Endodermal cell (in vitro differentiated cells): ENCODE data around the gene ARNT2. TPM values are rescaled to one million over a fixed set of nuclear protein-coding genes. Genes with fewer than 3 reads are reported as not detected.

ENCODE experiments used
- DNase-seq: peaks from one replicate; pipeline ENCODE4 v3.0.0-alpha.2; 2017
- H3K27ac ChIP-seq: 2 replicates; pipeline ENCODE4 v1.5.1; 2013; ENCODE audit warnings: mild to moderate bottlenecking, low read depth, low read length, moderate library complexity
- H3K27me3 ChIP-seq: 2 replicates; pipeline ENCODE4 v1.6.1; 2013; ENCODE audit warnings: mild to moderate bottlenecking, low read length, moderate library complexity; ENCODE audit not compliant: insufficient read depth, control insufficient read depth, poor library complexity, severe bottlenecking
- H3K36me3 ChIP-seq: 2 replicates; pipeline ENCODE4 v1.7.0; 2013; ENCODE audit warnings: mild to moderate bottlenecking, low read length, moderate library complexity; ENCODE audit not compliant: control insufficient read depth, insufficient read depth
- H3K4me1 ChIP-seq: one replicate; pipeline ENCODE4 v1.7.0; 2013; ENCODE audit warnings: low read length; ENCODE audit not compliant: control insufficient read depth, insufficient read depth
- H3K4me3 ChIP-seq: 2 replicates; pipeline ENCODE4 v1.5.1; 2013; ENCODE audit warnings: mild to moderate bottlenecking, low read length, moderate library complexity
- H3K9ac ChIP-seq: 2 replicates; pipeline ENCODE4 v1.6.1; 2013; ENCODE audit warnings: mild to moderate bottlenecking, low read length, moderate library complexity; ENCODE audit not compliant: poor library complexity, severe bottlenecking; ENCODE audit errors: extremely low read depth
- H3K9me3 ChIP-seq: 2 replicates; pipeline ENCODE4 v1.6.1; 2013; ENCODE audit warnings: mild to moderate bottlenecking, low read length, moderate library complexity; ENCODE audit not compliant: control insufficient read depth
- H3K27ac Mint-ChIP-seq: 2 replicates; pipeline ENCODE4 v1.8.0; 2020; ENCODE audit warnings: mixed read lengths
- H3K27me3 Mint-ChIP-seq: 2 replicates; pipeline ENCODE4 v1.8.0; 2021; ENCODE audit warnings: mild to moderate bottlenecking, mixed read lengths; ENCODE audit not compliant: insufficient read depth
- H3K36me3 Mint-ChIP-seq: 2 replicates; pipeline ENCODE4 v1.8.0; 2020; ENCODE audit warnings: low read depth, mixed read lengths
- H3K4me1 Mint-ChIP-seq: 2 replicates; pipeline ENCODE4 v1.8.0; 2020; ENCODE audit warnings: mixed read lengths
- H3K4me3 Mint-ChIP-seq: 2 replicates; pipeline ENCODE4 v1.8.0; 2020; ENCODE audit warnings: mild to moderate bottlenecking, moderate library complexity, mixed read lengths
- H3K9me3 Mint-ChIP-seq: 2 replicates; pipeline ENCODE4 v1.8.0; 2020; ENCODE audit warnings: mild to moderate bottlenecking, mixed read lengths
- CTCF ChIP-seq: fragments of 200-600 bp; sonication (generic); conservative IDR thresholded peaks from 2 replicates; pipeline ENCODE4 v1.5.0; 2021; ENCODE audit warnings: antibody characterized with exemption, mild to moderate bottlenecking
- WGBS, 2 experiments: methylation state at CpG; one replicate each; pipeline versions ENCODE4 v1.1.5 to v1.1.7; 2013; ENCODE audit warnings: missing lambda C conversion rate in 2 of 2, mixed read lengths in 1 of 2; ENCODE audit not compliant: insufficient coverage in 1 of 2, insufficient read length in 1 of 2; 5-methylcytosine and 5-hydroxymethylcytosine counted together
- total RNA-seq, 2 donors: library from RNA; stranded (reverse); fragmentation: NEBNext Ultra II Directional in 1 of 2; extraction: Animal tissue kit (Norgen Biotek cat#: 25700) in 1 of 2; gene quantifications; 2 replicates in 1 of 2; 3 replicates in 1 of 2; pipeline ENCODE4 v1.2.1, GENCODE V29; 2021

The ARNT2 gene
- total RNA-seq, 2 donors from 2014 or later, result 8.0 to 15.9 TPM

GRCh38 chr15:80487839-80488390, 83.7 kb downstream of the ARNT2 start:
- H3K4me3 ChIP-seq, result no peak overlapping the region
- Mint-ChIP-seq H3K36me3 (no peaks in the 10 kb centered on the region), H3K4me1 (peaks cover 13% of the 10 kb centered on the region), H3K27me3 (no peaks in the 10 kb centered on the region), H3K9me3 (no peaks in the 10 kb centered on the region), H3K27ac (no peak overlapping the region), H3K4me3 (no peak overlapping the region)
- no peaks in the 10 kb centered on the region for H3K4me1 ChIP-seq
- H3K36me3 ChIP-seq, result no peaks in the 10 kb centered on the region
- no peak for TF ChIP-seq CTCF
- no peak overlapping the region for H3K27ac ChIP-seq
- no peak overlapping the region for H3K9ac ChIP-seq
- no peak for DNase-seq
- H3K27me3 ChIP-seq, result no peaks in the 10 kb centered on the region
- 89 to 95% methylated on average over 2 to 4 of the region's 4 CpGs for WGBS, 2 experiments
- H3K9me3 ChIP-seq, result no peaks in the 10 kb centered on the region

DNA sequence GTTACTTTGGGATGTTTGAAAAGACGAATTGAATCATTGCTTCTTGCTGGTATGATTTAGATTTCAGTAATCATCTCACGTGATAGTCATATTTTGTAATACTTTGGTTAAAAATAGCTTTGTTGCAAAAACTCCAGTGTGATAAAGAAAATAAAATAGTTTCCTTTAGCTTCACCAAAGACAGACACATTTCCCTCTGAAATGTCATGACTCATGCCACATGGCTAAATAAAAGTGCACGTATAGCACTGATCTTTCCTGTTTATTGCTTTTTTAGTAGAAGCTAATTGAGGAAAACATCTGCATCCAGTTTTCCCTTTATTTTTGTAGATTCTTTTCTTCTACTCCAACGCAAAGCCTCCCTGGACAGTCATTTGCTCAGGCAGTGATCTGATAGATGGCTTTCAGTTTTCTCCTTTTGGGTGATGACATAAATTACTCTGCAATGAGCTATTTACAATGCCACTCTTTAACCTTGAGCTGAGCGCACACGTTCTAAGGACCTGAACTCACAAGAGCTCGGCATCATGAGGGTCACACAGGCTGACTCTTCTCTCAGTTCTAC, 84.9 kb downstream of the ARNT2 start:
- Mint-ChIP-seq H3K4me3 (no peak overlapping the region), H3K27ac (no peak overlapping the region), H3K9me3 (no peaks in the 10 kb centered on the region), H3K36me3 (no peaks in the 10 kb centered on the region), H3K4me1 (peaks cover 22% of the 10 kb centered on the region), H3K27me3 (no peaks in the 10 kb centered on the region)
- DNase-seq, result no peak
- Histone ChIP-seq H3K27ac (no peak overlapping the region), H3K4me3 (no peak overlapping the region), H3K27me3 (no peaks in the 10 kb centered on the region), H3K36me3 (no peaks in the 10 kb centered on the region), H3K9me3 (no peaks in the 10 kb centered on the region), H3K4me1 (no peaks in the 10 kb centered on the region), H3K9ac (no peak overlapping the region)
- no peak for TF ChIP-seq CTCF
- 88 to 98% methylated on average over 7 of the region's 7 CpGs for WGBS, 2 experiments

- Histone ChIP-seq H3K27ac (no peak overlapping the region), H3K27me3 (no peaks in the 10 kb centered on the region), H3K36me3 (no peaks in the 10 kb centered on the region), H3K9ac (no peak overlapping the region), H3K4me3 (no peak overlapping the region), H3K4me1 (peaks cover 6% of the 10 kb centered on the region), H3K9me3 (no peaks in the 10 kb centered on the region)
- no peaks in the 10 kb centered on the region for H3K36me3 Mint-ChIP-seq
- no peak overlapping the region for H3K27ac Mint-ChIP-seq
- H3K4me1 Mint-ChIP-seq, result peaks cover 28% of the 10 kb centered on the region
- H3K27me3 Mint-ChIP-seq, result no peaks in the 10 kb centered on the region
- H3K9me3 Mint-ChIP-seq, result no peaks in the 10 kb centered on the region
- TF ChIP-seq CTCF, result no peak
- 95 to 96% methylated on average over 6 to 9 of the region's 9 CpGs for WGBS, 2 experiments
- no peak for DNase-seq
- H3K4me3 Mint-ChIP-seq, result no peak overlapping the region
Observed at GRCh38 chr15:80490431-80490990, 86.3 kb downstream of the ARNT2 start.
